GM12878 (cell line): ENCODE measurements around the gene ZNF491. TPM values are rescaled to one million over a fixed set of nuclear protein-coding genes. Genes with fewer than 3 reads are reported as not detected.

Experiments
- ATAC-seq: fragments of 200-7000 bp; cut with Tn5 transposase; 3 replicates; pipeline ENCODE4 v1.9.1; 2020; ENCODE audit warnings: mild to moderate bottlenecking, moderate library complexity
- BruUV-seq: library from RNA; stranded (reverse); fragments of 400-500 nt; replicated peaks from 2 replicates; lab custom pipeline; 2021; lab: Mats Ljungman, UMichigan
- CTCF ChIA-PET: fragments of 300-600 bp; sonication (Branson Sonifier 250); formaldehyde crosslinking; extraction: SDS; loops from one replicate; lab custom pipeline; 2021; ENCODE audit warnings: inconsistent platforms; lab: Yijun Ruan, JAX
- POLR2A ChIA-PET: fragments of 350-600 bp; formaldehyde crosslinking; extraction: SDS; loops from one replicate; lab custom pipeline; 2021; ENCODE audit warnings: inconsistent platforms; lab: Charles Lee
- RAD21 ChIA-PET: fragments of 300-600 bp; sonication (Branson Sonifier 250); formaldehyde crosslinking; loops from one replicate; lab custom pipeline; 2023; ENCODE audit warnings: antibody characterized with exemption; ENCODE audit not compliant: unreplicated experiment; lab: Charles Lee
- SMC1A ChIA-PET: fragments of 300-600 bp; sonication (Branson Sonifier 250); formaldehyde crosslinking; loops from one replicate; lab custom pipeline; 2023; ENCODE audit not compliant: unreplicated experiment, uncharacterized antibody; lab: Charles Lee
- DNase-seq: peaks from one replicate; pipeline ENCODE4 v3.0.0-alpha.2; 2011; ENCODE audit warnings: low read depth, low spot score
- FAIRE-seq: peaks from 3 replicates; lab custom pipeline; 2011; peaks lifted over from hg19 to GRCh38; lab: Jason Lieb, UNC
- H2AFZ ChIP-seq: 2 replicates; pipeline ENCODE4 v1.6.0; 2011; ENCODE audit warnings: low read depth, low read length, control low read depth; ENCODE audit not compliant: control insufficient read depth
- H3K27ac ChIP-seq: 2 replicates; pipeline ENCODE4 v1.5.1; 2011; ENCODE audit warnings: control low read depth; ENCODE audit not compliant: control insufficient read depth, insufficient read depth
- H3K27me3 ChIP-seq, 2 experiments: replicated peaks in 1 of 2; 2 replicates each; pipeline versions ENCODE4 v1.6.0 to v1.6.1; 2011; ENCODE audit warnings: low read length in 1 of 2; ENCODE audit not compliant: control insufficient read depth in 2 of 2, insufficient read depth in 2 of 2
- H3K36me3 ChIP-seq, 2 experiments: 2 replicates each; pipeline ENCODE4 v1.5.1; 2011; ENCODE audit warnings: low read length in 1 of 2; ENCODE audit not compliant: control insufficient read depth in 2 of 2, insufficient read depth in 2 of 2
- H3K4me1 ChIP-seq: 2 replicates; pipeline ENCODE4 v1.6.1; 2011; ENCODE audit warnings: mild to moderate bottlenecking, low read length, moderate library complexity, mixed read lengths; ENCODE audit not compliant: control insufficient read depth, insufficient read depth
- H3K4me2 ChIP-seq: 2 replicates; pipeline ENCODE4 v1.6.0; 2011; ENCODE audit warnings: control low read depth; ENCODE audit not compliant: control insufficient read depth, insufficient read depth
- H3K4me3 ChIP-seq: fragments of 200-600 bp; sonication (generic); 2 replicates; pipeline ENCODE4 v1.5.1; 2016
- H3K79me2 ChIP-seq: 2 replicates; pipeline ENCODE4 v1.6.0; 2011; ENCODE audit warnings: low read length; ENCODE audit not compliant: control insufficient read depth, insufficient read depth
- H3K9ac ChIP-seq: 2 replicates; pipeline ENCODE4 v1.8.0; 2011; ENCODE audit warnings: low read length, control low read depth, mixed read lengths; ENCODE audit not compliant: control insufficient read depth, insufficient read depth
- H3K9me3 ChIP-seq: replicated peaks from 3 replicates; pipeline ENCODE4 v1.5.1; 2011; ENCODE audit warnings: mild to moderate bottlenecking, low read length; ENCODE audit not compliant: control insufficient read depth, insufficient read depth
- H4K20me1 ChIP-seq: 2 replicates; pipeline ENCODE4 v1.6.0; 2011; ENCODE audit not compliant: control insufficient read depth, insufficient read depth
- CHD4 ChIP-seq: fragments of 200-600 bp; sonication (generic); IDR thresholded peaks from 2 replicates; pipeline ENCODE4 v1.6.1; 2016; ENCODE audit warnings: mild to moderate bottlenecking
- ELK1 ChIP-seq: IDR thresholded peaks from 2 replicates; pipeline ENCODE4 v1.6.1; 2012; ENCODE audit warnings: low read depth, low read length, improper control_type of control experiment
- HCFC1 ChIP-seq: fragments of 150-350 bp; IDR thresholded peaks from 2 replicates; pipeline ENCODE4 v1.6.1; 2014; ENCODE audit warnings: low read length
- IKZF2 ChIP-seq, 2 experiments: fragments of 450-650 bp; IDR thresholded peaks; 2 replicates each; pipeline ENCODE4 v1.6.1; 2017; ENCODE audit warnings: mild to moderate bottlenecking in 2 of 2, moderate library complexity in 2 of 2
- NFIC ChIP-seq: IDR thresholded peaks from 2 replicates; pipeline ENCODE4 v1.6.1; 2012; ENCODE audit warnings: low read depth, mild to moderate bottlenecking, inconsistent platforms, low read length, moderate library complexity
- NR2C1 ChIP-seq: fragments of 450-650 bp; IDR thresholded peaks from 2 replicates; pipeline ENCODE4 v1.6.1; 2017; ENCODE audit warnings: antibody characterized with exemption, mild to moderate bottlenecking, moderate library complexity
- NR2C2 ChIP-seq: IDR thresholded peaks from 2 replicates; pipeline ENCODE4 v1.6.1; 2011; ENCODE audit warnings: borderline replicate concordance, low read depth; ENCODE audit not compliant: control insufficient read depth, insufficient read length
- TBL1XR1 ChIP-seq: IDR thresholded peaks from 2 replicates; pipeline ENCODE4 v1.6.1; 2012; ENCODE audit warnings: low read depth, low read length, improper control_type of control experiment
- ZNF207 ChIP-seq: fragments of 450-650 bp; IDR thresholded peaks from 2 replicates; pipeline ENCODE4 v1.6.1; 2014; ENCODE audit warnings: antibody characterized with exemption, mild to moderate bottlenecking, borderline replicate concordance
- WGBS: methylation state at CpG from one replicate; pipeline ENCODE4 v1.1.6; 2016; ENCODE audit warnings: low lambda C conversion rate; ENCODE audit not compliant: insufficient replicate concordance, insufficient coverage; ENCODE audit errors: missing lambda C conversion rate; 5-methylcytosine and 5-hydroxymethylcytosine counted together
- in situ Hi-C: fragments of 300-500 bp; cut with MboI; formaldehyde crosslinking; loops from 9 replicates; pipeline ENCODE4 v1.14.3; 2018; ENCODE audit warnings: mixed read lengths
- intact Hi-C: fragments of 100-400 bp; cut with micrococcal nuclease; formaldehyde crosslinking; loops from one replicate; pipeline ENCODE4 v1.14.2; 2022; ENCODE audit not compliant: unreplicated experiment
- polyA plus RNA-seq, 11 experiments: library from polyadenylated mRNA; depleted of rRNA in 4 of 11; unstranded in 6 of 11; stranded (reverse) in 5 of 11; fragments of >200 nt; fragmentation: Nextera tagmentation in 4 of 11; fragmentation: Illumina TruSeq in 1 of 11; extraction: Ambion mirVana in 4 of 11; extraction: Trizol in 1 of 11; gene quantifications; 1 replicate in 1 of 11; 2 replicates in 10 of 11; pipeline versions ENCODE4 v1.2.1 to v1.2.3, GENCODE V29; 2011 to 2016; ENCODE audit warnings: inconsistent platforms in 2 of 11, missing spikeins in 2 of 11, low read depth in 1 of 11
- total RNA-seq, 4 experiments: library from RNA; depleted of rRNA in 3 of 4; stranded (reverse); fragments of >200 nt in 3 of 4; fragmentation: Illumina TruSeq in 1 of 4; extraction: Trizol in 1 of 4; gene quantifications; 2 replicates each; pipeline versions ENCODE4 v1.2.1 to v1.2.3, GENCODE V29; 2013 to 2021
- TF ChIP-seq, protein P1 (sequence below): IDR thresholded peaks from 2 replicates; pipeline ENCODE4 v1.6.1; 2012; ENCODE audit warnings: low read length, inconsistent platforms
- TF ChIP-seq, protein P2 (sequence below): fragments of 450-650 bp; IDR thresholded peaks from 2 replicates; pipeline ENCODE4 v1.6.1; 2017; ENCODE audit warnings: mild to moderate bottlenecking, moderate library complexity

Gene ZNF491
- total and polyA plus RNA-seq, 10 of the 15 experiments (the other 5 are each of a cell fraction or from before 2014, with no cell fraction given) = 0.18 to 1.4 (median 0.37) TPM

DNA sequence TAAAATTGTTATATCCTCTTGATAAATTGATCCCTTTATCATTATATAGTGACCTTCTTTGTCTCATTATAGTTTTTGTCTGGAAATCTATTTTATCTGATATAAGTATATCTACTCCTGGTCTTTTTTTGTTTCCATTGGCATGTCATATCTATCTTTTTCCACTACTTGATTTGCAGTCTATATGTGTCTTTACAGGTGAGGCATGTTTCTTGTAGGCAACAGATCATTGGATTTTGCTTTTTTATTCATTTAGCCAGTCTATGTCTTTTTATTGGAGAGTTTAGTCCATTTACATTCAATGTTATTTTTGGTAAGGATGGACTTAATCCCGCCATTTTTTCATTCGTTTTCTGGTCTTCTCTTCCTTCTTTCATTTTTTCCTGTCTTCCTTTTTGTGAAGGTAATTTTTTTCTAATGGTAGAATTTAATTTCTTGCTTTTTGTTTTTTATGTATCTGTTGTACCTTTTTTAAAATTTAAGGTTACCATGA is 46.0 kb upstream of the ZNF491 start (continued):
- no peak for TF ChIP-seq NFIC

GRCh38 chr19:11754663-11755062 is 43.7 kb upstream of the ZNF491 start:
- Histone ChIP-seq H3K4me1 (no peaks in the 10 kb centered on the region), H4K20me1 (no peaks in the 10 kb centered on the region), H2AFZ (no peak overlapping the region), H3K9ac (no peak overlapping the region), H3K4me3 (no peak overlapping the region), H3K4me2 (no peak overlapping the region), H3K9me3 (peaks cover 4% of the 10 kb centered on the region), H3K27me3 (no peaks in the 10 kb centered on the region), H3K79me2 (no peaks in the 10 kb centered on the region), H3K27ac (no peak overlapping the region), H3K36me3 (no peaks in the 10 kb centered on the region)
- no peak for DNase-seq
- no peak for TF ChIP-seq NR2C2
- no peak for TF ChIP-seq IKZF2 (IDR thresholded peaks at IDR 0.05)
- no peak for TF ChIP-seq HCFC1
- TF ChIP-seq ELK1 = no peak
- TF ChIP-seq, protein P1, sequence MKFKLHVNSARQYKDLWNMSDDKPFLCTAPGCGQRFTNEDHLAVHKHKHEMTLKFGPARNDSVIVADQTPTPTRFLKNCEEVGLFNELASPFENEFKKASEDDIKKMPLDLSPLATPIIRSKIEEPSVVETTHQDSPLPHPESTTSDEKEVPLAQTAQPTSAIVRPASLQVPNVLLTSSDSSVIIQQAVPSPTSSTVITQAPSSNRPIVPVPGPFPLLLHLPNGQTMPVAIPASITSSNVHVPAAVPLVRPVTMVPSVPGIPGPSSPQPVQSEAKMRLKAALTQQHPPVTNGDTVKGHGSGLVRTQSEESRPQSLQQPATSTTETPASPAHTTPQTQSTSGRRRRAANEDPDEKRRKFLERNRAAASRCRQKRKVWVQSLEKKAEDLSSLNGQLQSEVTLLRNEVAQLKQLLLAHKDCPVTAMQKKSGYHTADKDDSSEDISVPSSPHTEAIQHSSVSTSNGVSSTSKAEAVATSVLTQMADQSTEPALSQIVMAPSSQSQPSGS = no peak
- TF ChIP-seq, protein P2, sequence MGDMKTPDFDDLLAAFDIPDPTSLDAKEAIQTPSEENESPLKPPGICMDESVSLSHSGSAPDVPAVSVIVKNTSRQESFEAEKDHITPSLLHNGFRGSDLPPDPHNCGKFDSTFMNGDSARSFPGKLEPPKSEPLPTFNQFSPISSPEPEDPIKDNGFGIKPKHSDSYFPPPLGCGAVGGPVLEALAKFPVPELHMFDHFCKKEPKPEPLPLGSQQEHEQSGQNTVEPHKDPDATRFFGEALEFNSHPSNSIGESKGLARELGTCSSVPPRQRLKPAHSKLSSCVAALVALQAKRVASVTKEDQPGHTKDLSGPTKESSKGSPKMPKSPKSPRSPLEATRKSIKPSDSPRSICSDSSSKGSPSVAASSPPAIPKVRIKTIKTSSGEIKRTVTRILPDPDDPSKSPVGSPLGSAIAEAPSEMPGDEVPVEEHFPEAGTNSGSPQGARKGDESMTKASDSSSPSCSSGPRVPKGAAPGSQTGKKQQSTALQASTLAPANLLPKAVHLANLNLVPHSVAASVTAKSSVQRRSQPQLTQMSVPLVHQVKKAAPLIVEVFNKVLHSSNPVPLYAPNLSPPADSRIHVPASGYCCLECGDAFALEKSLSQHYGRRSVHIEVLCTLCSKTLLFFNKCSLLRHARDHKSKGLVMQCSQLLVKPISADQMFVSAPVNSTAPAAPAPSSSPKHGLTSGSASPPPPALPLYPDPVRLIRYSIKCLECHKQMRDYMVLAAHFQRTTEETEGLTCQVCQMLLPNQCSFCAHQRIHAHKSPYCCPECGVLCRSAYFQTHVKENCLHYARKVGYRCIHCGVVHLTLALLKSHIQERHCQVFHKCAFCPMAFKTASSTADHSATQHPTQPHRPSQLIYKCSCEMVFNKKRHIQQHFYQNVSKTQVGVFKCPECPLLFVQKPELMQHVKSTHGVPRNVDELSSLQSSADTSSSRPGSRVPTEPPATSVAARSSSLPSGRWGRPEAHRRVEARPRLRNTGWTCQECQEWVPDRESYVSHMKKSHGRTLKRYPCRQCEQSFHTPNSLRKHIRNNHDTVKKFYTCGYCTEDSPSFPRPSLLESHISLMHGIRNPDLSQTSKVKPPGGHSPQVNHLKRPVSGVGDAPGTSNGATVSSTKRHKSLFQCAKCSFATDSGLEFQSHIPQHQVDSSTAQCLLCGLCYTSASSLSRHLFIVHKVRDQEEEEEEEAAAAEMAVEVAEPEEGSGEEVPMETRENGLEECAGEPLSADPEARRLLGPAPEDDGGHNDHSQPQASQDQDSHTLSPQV = no peak
- no peak for TF ChIP-seq CHD4
- TF ChIP-seq NR2C1 = no peak
- TF ChIP-seq TBL1XR1 = no peak
- TF ChIP-seq ZNF207 = no peak
- ChIA-PET SMC1A (no interaction called here), POLR2A (no interaction called here), CTCF (no interaction called here), RAD21 (no interaction called here)
- BruUV-seq = no TSS peak
- no peak for FAIRE-seq
- intact Hi-C loops = no loop called here
- ATAC-seq = no peak
- 51% methylated on average over 4 of the region's 4 CpGs for WGBS
- in situ Hi-C loops = no loop called here
